Right cardiac atrium (tissue), 5 donors: ENCODE results near the gene CCDC110. TPM values are rescaled to one million over a fixed set of nuclear protein-coding genes. Genes with fewer than 3 reads are reported as not detected.

Source experiments
- ATAC-seq, 2 donors: fragments of 200-7000 bp; cut with Tn5 transposase; one replicate each; pipeline versions ENCODE4 v1.8.0 to v1.9.1; 2020; ENCODE audit warnings: moderate library complexity in 2 of 2, mild to moderate bottlenecking in 1 of 2
- DNase-seq, 3 donors: peaks; one replicate each; pipeline ENCODE4 v3.0.0-alpha.2; 2020
- H3K27ac ChIP-seq: one replicate; pipeline ENCODE4 v1.5.1; 2013; ENCODE audit warnings: mild to moderate bottlenecking, low read length, control low read depth, moderate library complexity
- H3K27me3 ChIP-seq: one replicate; pipeline ENCODE4 v1.6.1; 2013; ENCODE audit not compliant: control insufficient read depth, insufficient read depth
- H3K4me1 ChIP-seq: one replicate; pipeline ENCODE4 v1.6.1; 2013; ENCODE audit warnings: low read length; ENCODE audit not compliant: control insufficient read depth, insufficient read depth
- H3K4me3 ChIP-seq: one replicate; pipeline ENCODE4 v1.5.1; 2013; ENCODE audit warnings: low read length, control low read depth
- H3K9me3 ChIP-seq: one replicate; pipeline ENCODE4 v1.6.1; 2013; ENCODE audit warnings: low read length; ENCODE audit not compliant: control insufficient read depth
- WGBS: extraction: QIAGEN DNeasy Blood & Tissue Kit; methylation state at CpG from one replicate; pipeline ENCODE4 v1.1.7; 2013; 5-methylcytosine and 5-hydroxymethylcytosine counted together
- intact Hi-C, 4 donors: fragments of 100-400 bp; cut with DNase I; formaldehyde crosslinking; loops; one replicate each; pipeline versions ENCODE4 v1.11.0 to v1.14.0; 2022 to 2023
- polyA plus RNA-seq: library from polyadenylated mRNA; stranded (reverse); fragments of 200-250 nt; gene quantifications from one replicate; pipeline ENCODE4 v1.2.3, GENCODE V29; 2013
- total RNA-seq, 4 donors: library from RNA; stranded (reverse); fragmentation: NEBNext Ultra II Directional; extraction: Animal tissue kit (Norgen Biotek cat#: 25700); gene quantifications; one replicate each; pipeline ENCODE4 v1.2.1, GENCODE V29; 2021
- donor health status: healthy with polysubstance abuse.
- donor health status: DM: no; HTN: yes; CAD: no.
- donor health status: DM: no; HTN: no; CAD: no.
- donor health status: DM: no; HTN: yes; CAD: no; lungs with severe emphysema.
- donor health status: DM: yes; HTN: yes; CAD: no.

Gene CCDC110
- total and polyA plus RNA-seq, 5 donors = 1.3 to 3.7 (median 2.3) TPM

DNA sequence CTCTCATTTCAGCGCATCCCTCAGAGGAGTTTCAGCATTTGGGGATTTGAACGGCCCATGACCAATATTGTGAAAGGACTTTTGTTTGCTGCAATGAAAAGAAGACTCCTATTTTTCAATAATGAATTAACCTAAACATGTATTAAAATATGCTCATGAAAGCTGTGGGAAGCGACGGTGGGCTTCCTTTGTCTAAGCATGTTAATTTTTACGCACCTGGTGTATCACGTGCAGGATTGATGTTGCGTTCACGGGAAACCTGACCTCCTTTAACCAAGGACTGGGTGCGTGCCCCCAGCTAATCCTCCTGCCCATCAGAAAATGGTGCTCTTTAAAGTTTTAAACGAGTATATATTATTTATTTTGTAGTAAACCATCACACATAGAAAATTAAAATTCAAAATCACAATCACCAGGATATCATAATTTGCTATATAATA lies 590 bp upstream of the CCDC110 start:
- Histone ChIP-seq H3K27ac (no peak overlapping the region), H3K4me1 (no peaks in the 10 kb centered on the region), H3K4me3 (peak overlapping the region; percentile 98), H3K27me3 (no peaks in the 10 kb centered on the region), H3K9me3 (no peaks in the 10 kb centered on the region)
- peak in 1 of 3 donors; percentile 27 for DNase-seq
- 38% methylated on average over 10 of the region's 10 CpGs for whole genome bisulfite sequencing
- ATAC-seq = no peak
- intact Hi-C loops = loop anchor here in 3 of 4 donors (5.0 kb wide), 2 partner anchors 120 to 125 kb away; no protein-coding TSS in a partner anchor

DNA sequence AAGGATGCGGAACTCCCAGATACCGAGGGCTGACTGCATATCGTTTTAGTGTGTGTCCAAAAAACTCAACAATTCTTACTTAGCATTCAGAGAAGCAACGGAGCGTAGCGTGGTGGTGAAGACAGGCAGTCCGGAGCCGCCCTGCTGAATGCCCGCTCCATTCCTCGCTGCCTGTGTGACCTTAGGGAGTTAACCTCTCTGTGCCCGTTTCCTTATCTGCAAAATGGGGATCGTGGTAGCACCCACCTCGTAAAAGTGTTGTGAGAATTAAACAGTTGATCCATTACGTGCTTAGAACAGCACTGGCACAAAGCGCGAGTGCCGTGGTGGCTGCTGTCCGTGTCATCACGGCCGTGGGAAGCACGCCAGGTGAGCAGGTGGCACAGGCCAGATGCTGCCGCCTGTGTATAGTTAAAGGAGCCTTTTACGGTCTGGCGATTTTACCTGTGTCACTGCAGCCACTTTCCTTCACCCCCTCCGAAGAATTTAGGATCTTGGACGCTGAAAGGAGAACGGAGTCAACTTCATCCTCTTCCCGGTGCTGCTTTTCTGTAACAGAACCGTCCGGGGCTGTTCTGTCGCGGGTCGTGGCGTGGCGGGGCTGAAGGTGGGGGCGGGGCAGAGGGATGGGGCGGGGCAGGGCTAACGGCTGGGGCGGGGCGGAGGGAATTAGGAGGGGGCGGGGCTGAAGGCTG lies 885 bp downstream of the CCDC110 start:
- Histone ChIP-seq H3K4me1 (no peaks in the 10 kb centered on the region), H3K27ac (no peak overlapping the region), H3K4me3 (peak overlapping the region; percentile 67), H3K9me3 (no peaks in the 10 kb centered on the region), H3K27me3 (no peaks in the 10 kb centered on the region)
- 2% methylated on average over 41 of the region's 41 CpGs for WGBS
- ATAC-seq (peak; percentile 20 to 72), DNase-seq (peak; percentile 62 to 89 (median 86))
- intact Hi-C loops = loop anchor here in 3 of 4 donors (5.0 kb wide), 2 partner anchors 122 to 127 kb away; no protein-coding TSS in a partner anchor

DNA sequence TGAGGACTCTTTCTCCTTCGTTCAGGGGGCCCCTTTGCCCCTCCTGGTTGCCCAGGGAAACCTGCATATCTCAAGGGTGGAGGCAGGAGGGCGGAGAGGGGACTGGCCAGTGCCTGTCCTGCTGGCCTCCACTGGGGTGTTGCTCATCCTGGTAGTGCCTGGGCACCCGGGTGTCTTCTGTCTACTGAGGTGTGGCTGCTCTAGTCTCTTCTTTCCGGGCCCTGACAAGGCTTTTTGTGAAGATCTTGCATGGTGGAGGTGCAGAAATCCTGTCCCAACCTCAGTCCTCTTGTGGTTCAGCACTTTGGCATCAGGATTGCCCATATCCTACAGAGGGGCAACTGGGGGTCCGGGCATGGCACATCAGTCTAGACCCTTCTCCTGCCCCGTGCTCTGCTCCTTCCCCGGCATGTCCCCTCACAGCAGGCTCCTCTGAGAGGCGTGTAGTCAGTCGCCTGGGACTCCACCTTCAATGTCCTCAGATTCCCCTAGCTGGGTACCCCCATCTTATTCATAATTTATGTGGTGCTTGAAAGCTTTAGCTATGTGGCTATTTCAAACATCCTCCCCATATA lies 1.9 kb downstream of the CCDC110 start:
- 83% methylated on average over 9 of the region's 9 CpGs for WGBS
- intact Hi-C loops = loop anchor here in 3 of 4 donors (5.0 kb wide), 2 partner anchors 123 to 128 kb away; no protein-coding TSS in a partner anchor
- Histone ChIP-seq H3K9me3 (no peaks in the 10 kb centered on the region), H3K27ac (no peak overlapping the region), H3K27me3 (no peaks in the 10 kb centered on the region), H3K4me1 (no peaks in the 10 kb centered on the region), H3K4me3 (no peak overlapping the region)
- DNase-seq = peak in 1 of 3 donors; percentile 46
- no peak for ATAC-seq

DNA sequence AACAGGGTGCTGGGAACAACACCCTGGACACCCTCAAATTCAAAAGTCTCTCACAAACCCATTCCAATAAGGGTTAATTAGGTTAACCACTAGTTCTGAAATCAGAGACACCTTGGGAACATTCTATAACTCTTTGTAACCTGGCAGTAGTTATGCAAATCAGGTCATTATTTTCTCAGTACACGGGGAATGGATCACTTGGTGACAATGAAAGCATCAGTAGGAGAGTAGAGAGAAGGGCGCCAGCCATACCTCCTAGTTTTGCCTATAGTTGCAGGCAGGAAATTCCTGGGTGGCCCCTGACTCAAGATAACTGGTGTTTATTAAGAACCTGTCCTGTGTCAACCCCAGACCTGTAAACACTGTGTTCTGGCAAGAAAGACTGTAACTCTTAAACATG lies 2.5 kb downstream of the CCDC110 start:
- H3K9me3 ChIP-seq = no peaks in the 10 kb centered on the region
- DNase-seq (no peak), ATAC-seq (no peak)
- no peaks in the 10 kb centered on the region for H3K4me1 ChIP-seq
- H3K4me3 ChIP-seq = no peak overlapping the region
- H3K27ac ChIP-seq = no peak overlapping the region
- no peaks in the 10 kb centered on the region for H3K27me3 ChIP-seq
- intact Hi-C loops = no loop called here
- 90% methylated on average over 2 of the region's 2 CpGs for WGBS

DNA sequence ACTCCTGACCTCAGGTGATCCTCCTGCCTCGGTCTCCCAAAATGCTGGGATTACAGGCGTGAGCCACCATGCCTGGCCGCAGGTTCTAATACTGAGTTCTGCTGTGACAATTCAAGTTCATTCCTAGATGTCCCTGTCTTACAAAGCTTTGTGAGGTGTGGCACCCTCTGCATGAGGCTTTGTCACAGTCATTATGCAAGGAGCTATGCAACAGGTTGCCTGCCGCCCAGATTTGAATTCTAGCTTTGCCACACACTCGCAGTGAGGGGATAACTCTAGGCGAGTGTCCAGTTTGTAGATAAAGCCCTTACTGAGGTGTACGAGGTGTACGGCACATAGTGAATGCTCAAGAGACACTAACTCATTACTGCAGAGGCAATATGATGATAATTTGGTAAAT lies 3.5 kb downstream of the CCDC110 start:
- Histone ChIP-seq H3K4me1 (no peaks in the 10 kb centered on the region), H3K4me3 (no peak overlapping the region), H3K9me3 (no peaks in the 10 kb centered on the region), H3K27ac (no peak overlapping the region), H3K27me3 (no peaks in the 10 kb centered on the region)
- intact Hi-C loops = no loop called here
- WGBS = 92% methylated on average over 8 of the region's 8 CpGs
- ATAC-seq (no peak), DNase-seq (no peak)

DNA sequence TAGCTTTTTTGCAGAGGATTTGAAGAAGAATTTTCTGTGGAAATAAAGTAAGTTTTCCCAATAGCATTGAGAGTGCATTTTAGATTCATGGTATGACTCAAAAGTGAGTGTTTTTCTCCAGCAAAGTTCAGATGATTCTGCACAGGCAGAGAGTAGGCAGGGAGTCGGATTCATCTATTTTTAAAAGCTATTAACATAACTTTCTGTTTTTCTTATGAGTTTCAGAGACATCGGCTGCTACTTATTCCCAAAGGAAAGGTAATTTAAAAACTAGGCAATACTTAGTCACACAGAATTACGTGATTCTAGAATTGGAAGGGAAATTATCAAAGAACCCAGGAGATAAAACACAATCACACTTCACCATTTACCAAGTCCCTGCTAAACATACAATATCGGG lies 4.4 kb downstream of the CCDC110 start:
- no peak for ATAC-seq
- H3K9me3 ChIP-seq = no peaks in the 10 kb centered on the region
- no peak for DNase-seq
- no peak overlapping the region for H3K27ac ChIP-seq
- intact Hi-C loops = no loop called here
- H3K27me3 ChIP-seq = no peaks in the 10 kb centered on the region
- 56% methylated on average over 4 of the region's 4 CpGs for WGBS
- no peaks in the 10 kb centered on the region for H3K4me1 ChIP-seq
- H3K4me3 ChIP-seq = no peak overlapping the region

DNA sequence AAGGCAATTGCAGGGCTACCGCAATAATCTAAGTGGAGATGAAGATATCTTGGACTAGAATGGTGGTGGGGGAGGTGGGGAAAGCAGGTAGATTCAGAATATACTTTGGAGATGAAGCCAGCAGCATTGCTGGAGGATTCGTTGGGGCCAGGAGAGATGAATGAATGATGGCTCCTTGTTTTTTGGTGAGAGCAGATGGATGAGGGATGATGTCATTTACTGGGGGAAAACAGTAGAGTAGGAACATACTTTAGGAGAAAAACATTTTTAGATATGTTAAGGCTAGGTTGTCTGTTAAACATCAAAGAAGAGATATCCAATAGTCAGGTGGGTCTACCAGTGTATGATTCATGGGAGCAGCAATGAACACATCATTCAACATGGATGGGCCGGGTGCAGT lies 5.8 kb downstream of the CCDC110 start:
- H3K27me3 ChIP-seq = no peaks in the 10 kb centered on the region
- H3K27ac ChIP-seq = no peak overlapping the region
- H3K4me1 ChIP-seq = no peaks in the 10 kb centered on the region
- DNase-seq = no peak
- intact Hi-C loops = no loop called here
- WGBS = 93% methylated on average over 3 of the region's 3 CpGs
- no peak for ATAC-seq
- no peak overlapping the region for H3K4me3 ChIP-seq
- H3K9me3 ChIP-seq = no peaks in the 10 kb centered on the region

DNA sequence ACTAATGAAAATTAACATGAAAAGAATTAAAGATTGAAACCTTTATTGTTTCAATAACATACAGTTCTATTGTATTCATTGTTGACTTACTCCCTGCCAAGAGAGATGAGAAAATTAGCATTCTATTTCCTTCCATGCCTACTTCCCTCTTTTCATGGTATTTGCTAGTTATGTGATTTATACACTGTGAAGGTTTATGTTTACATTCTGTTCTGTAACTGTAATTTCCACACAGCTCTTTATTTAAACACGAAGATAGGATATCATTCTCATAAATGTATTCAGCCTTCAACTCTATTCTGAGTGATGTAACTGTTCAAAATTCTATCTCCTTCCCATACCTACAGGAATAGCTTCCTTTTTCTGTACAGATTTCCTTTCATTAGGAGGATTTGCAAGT lies 6.6 kb downstream of the CCDC110 start:
- H3K4me3 ChIP-seq = no peak overlapping the region
- WGBS = 36% methylated on average over 1 of the region's 1 CpG
- H3K4me1 ChIP-seq = no peaks in the 10 kb centered on the region
- intact Hi-C loops = no loop called here
- H3K27ac ChIP-seq = no peak overlapping the region
- DNase-seq = no peak
- no peak for ATAC-seq
- H3K9me3 ChIP-seq = no peaks in the 10 kb centered on the region
- H3K27me3 ChIP-seq = no peaks in the 10 kb centered on the region

DNA sequence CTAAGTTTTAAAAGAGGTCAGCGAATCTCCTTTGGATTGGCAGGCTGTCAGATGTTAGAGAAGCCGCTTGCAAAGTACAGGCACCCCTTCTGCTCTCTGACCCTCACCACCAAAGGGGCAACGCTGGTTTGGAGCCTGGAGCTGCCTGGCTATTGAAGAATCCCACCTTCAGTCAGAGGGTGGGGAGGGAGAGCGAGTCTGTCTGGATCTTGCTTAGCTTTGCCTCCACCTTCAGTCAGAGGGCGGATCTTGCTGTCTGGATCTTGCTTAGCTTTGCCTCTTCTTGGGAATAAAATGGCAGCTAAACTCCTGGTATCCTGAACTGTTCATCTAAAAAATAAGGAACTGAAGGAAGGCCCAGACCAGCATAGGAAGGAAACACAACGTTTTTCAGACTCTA lies 7.3 kb downstream of the CCDC110 start:
- no peak overlapping the region for H3K4me3 ChIP-seq
- intact Hi-C loops = no loop called here
- no peaks in the 10 kb centered on the region for H3K4me1 ChIP-seq
- no peak for DNase-seq
- no peaks in the 10 kb centered on the region for H3K9me3 ChIP-seq
- no peak overlapping the region for H3K27ac ChIP-seq
- ATAC-seq = no peak
- no peaks in the 10 kb centered on the region for H3K27me3 ChIP-seq
- 52% methylated on average over 6 of the region's 6 CpGs for WGBS

DNA sequence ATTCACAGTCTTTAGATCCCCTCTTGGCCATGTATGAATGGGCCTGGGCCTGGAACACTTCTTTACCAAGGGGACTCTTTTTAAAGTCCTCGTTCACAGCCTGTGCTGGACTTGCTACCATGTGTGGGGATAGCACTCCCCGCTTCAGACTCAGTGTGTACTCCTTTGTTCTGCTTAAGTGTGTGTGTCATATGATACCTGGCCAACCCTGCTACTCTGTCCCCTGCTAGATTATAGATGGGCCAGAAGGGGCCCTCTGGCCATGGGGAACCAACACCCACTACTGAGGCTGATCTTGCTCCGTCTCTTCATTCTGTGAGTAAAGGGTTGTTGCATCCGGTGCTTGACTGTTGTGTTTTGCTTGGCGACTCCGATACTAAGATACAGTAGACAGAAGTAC lies 8.0 kb downstream of the CCDC110 start:
- intact Hi-C loops = no loop called here
- no peak for DNase-seq
- Histone ChIP-seq H3K4me3 (no peak overlapping the region), H3K27ac (no peak overlapping the region), H3K9me3 (no peaks in the 10 kb centered on the region), H3K4me1 (no peaks in the 10 kb centered on the region), H3K27me3 (no peaks in the 10 kb centered on the region)
- WGBS = 73% methylated on average over 6 of the region's 6 CpGs
- peak in 1 of 2 donors; percentile 14 for ATAC-seq

DNA sequence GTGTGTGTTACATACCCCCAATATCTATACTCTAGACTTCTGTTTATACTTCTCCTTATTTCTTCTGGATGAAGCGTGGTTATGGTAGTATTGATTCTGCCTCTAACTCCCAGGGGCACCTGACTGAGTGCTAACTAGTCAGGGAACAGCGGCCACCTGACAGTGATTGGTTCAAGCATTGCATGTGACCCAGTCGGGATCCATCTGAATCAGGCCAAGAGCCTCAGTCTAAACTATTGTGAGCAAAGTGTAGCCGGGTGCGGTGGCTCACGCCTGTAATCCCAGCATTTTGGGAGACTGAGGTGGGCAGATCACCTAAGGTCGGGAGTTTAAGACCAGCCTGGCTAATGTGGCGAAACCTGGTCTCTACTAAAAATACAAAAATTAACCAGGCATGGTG lies 10.0 kb downstream of the CCDC110 start:
- 96% methylated on average over 8 of the region's 8 CpGs for WGBS
- Histone ChIP-seq H3K27ac (no peak overlapping the region), H3K4me1 (no peaks in the 10 kb centered on the region), H3K4me3 (no peak overlapping the region), H3K9me3 (no peaks in the 10 kb centered on the region), H3K27me3 (no peaks in the 10 kb centered on the region)
- no peak for ATAC-seq
- intact Hi-C loops = no loop called here
- DNase-seq = no peak
